KMS-11 (cell line): ENCODE measurements around the gene SLC36A2.
A peak's percentile ranks its signal among the peaks of the same experiment; 100 is the strongest.

Experiments
- H2AFZ ChIP-seq: fragments of 200-600 bp; sonication (generic); 2 replicates; pipeline ENCODE4 v1.6.1; 2016; ENCODE audit warnings: antibody characterized with exemption, mixed run types, low read depth
- H3K27ac ChIP-seq: fragments of 200-600 bp; sonication (generic); 2 replicates; pipeline ENCODE4 v1.6.1; 2016; ENCODE audit warnings: mild to moderate bottlenecking, mixed run types
- H3K27me3 ChIP-seq: fragments of 200-600 bp; sonication (generic); 2 replicates; pipeline ENCODE4 v1.6.1; 2017; ENCODE audit warnings: mild to moderate bottlenecking, low read depth, mixed run types, moderate library complexity; ENCODE audit not compliant: insufficient read depth
- H3K36me3 ChIP-seq: fragments of 200-600 bp; sonication (generic); 2 replicates; pipeline ENCODE4 v1.6.1; 2017; ENCODE audit warnings: mild to moderate bottlenecking, mixed run types; ENCODE audit not compliant: insufficient read depth
- H3K4me1 ChIP-seq: fragments of 200-600 bp; sonication (generic); 2 replicates; pipeline ENCODE4 v1.6.1; 2016; ENCODE audit warnings: mild to moderate bottlenecking, low read depth, mixed run types; ENCODE audit not compliant: poor library complexity, severe bottlenecking
- H3K4me2 ChIP-seq: fragments of 200-600 bp; sonication (generic); 2 replicates; pipeline ENCODE4 v1.7.0; 2016; ENCODE audit warnings: mild to moderate bottlenecking, mixed run types
- H3K4me3 ChIP-seq: fragments of 200-600 bp; sonication (generic); IDR thresholded peaks from 2 replicates; pipeline ENCODE4 v1.6.1; 2017; ENCODE audit warnings: low read depth, low read length, mixed read lengths; ENCODE audit not compliant: insufficient read depth
- H3K79me2 ChIP-seq: fragments of 200-600 bp; sonication (generic); 2 replicates; pipeline ENCODE4 v1.6.1; 2016; ENCODE audit warnings: low read depth, mixed run types; ENCODE audit not compliant: insufficient read depth
- H3K9ac ChIP-seq: fragments of 200-600 bp; sonication (generic); 2 replicates; pipeline ENCODE4 v1.6.1; 2016; ENCODE audit warnings: mild to moderate bottlenecking, mixed run types
- H4K20me1 ChIP-seq: fragments of 200-600 bp; sonication (generic); 2 replicates; pipeline ENCODE4 v1.6.1; 2016; ENCODE audit warnings: mild to moderate bottlenecking, mixed run types; ENCODE audit not compliant: insufficient read depth
- TF ChIP-seq, protein P1 (sequence below): fragments of 200-600 bp; sonication (generic); conservative IDR thresholded peaks from 2 replicates; pipeline ENCODE4 v1.6.1; 2017; ENCODE audit warnings: low read depth, mild to moderate bottlenecking, antibody characterized with exemption, low read length, moderate library complexity, mixed read lengths

Gene SLC36A2

GRCh38 chr5:151318850-151319732 is 28.3 kb downstream of the SLC36A2 start:
- TF ChIP-seq, protein P1, sequence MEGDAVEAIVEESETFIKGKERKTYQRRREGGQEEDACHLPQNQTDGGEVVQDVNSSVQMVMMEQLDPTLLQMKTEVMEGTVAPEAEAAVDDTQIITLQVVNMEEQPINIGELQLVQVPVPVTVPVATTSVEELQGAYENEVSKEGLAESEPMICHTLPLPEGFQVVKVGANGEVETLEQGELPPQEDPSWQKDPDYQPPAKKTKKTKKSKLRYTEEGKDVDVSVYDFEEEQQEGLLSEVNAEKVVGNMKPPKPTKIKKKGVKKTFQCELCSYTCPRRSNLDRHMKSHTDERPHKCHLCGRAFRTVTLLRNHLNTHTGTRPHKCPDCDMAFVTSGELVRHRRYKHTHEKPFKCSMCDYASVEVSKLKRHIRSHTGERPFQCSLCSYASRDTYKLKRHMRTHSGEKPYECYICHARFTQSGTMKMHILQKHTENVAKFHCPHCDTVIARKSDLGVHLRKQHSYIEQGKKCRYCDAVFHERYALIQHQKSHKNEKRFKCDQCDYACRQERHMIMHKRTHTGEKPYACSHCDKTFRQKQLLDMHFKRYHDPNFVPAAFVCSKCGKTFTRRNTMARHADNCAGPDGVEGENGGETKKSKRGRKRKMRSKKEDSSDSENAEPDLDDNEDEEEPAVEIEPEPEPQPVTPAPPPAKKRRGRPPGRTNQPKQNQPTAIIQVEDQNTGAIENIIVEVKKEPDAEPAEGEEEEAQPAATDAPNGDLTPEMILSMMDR = no peak
- H3K4me1 ChIP-seq = no peaks in the 10 kb centered on the region
- H3K36me3 ChIP-seq = no peaks in the 10 kb centered on the region
- H3K4me2 ChIP-seq = no peak overlapping the region
- H3K4me3 ChIP-seq = no peak overlapping the region
- no peak overlapping the region for H3K27ac ChIP-seq
- H4K20me1 ChIP-seq = no peaks in the 10 kb centered on the region
- H3K9ac ChIP-seq = no peak overlapping the region
- H3K27me3 ChIP-seq = no peaks in the 10 kb centered on the region
- no peaks in the 10 kb centered on the region for H3K79me2 ChIP-seq
- no peak overlapping the region for H2AFZ ChIP-seq

GRCh38 chr5:151317871-151318270 is 29.5 kb downstream of the SLC36A2 start:
- no peak overlapping the region for H3K4me3 ChIP-seq
- TF ChIP-seq, protein P1 = no peak
- no peaks in the 10 kb centered on the region for H3K36me3 ChIP-seq
- H4K20me1 ChIP-seq = no peaks in the 10 kb centered on the region
- no peaks in the 10 kb centered on the region for H3K4me1 ChIP-seq
- H3K4me2 ChIP-seq = no peak overlapping the region
- no peaks in the 10 kb centered on the region for H3K79me2 ChIP-seq
- H3K9ac ChIP-seq = no peak overlapping the region
- H3K27me3 ChIP-seq = no peaks in the 10 kb centered on the region
- H3K27ac ChIP-seq = no peak overlapping the region
- no peak overlapping the region for H2AFZ ChIP-seq

GRCh38 chr5:151315998-151316597 is 31.3 kb downstream of the SLC36A2 start:
- Histone ChIP-seq H3K36me3 (no peaks in the 10 kb centered on the region), H3K4me2 (no peak overlapping the region), H3K27me3 (no peaks in the 10 kb centered on the region), H2AFZ (no peak overlapping the region), H3K79me2 (no peaks in the 10 kb centered on the region), H3K4me1 (no peaks in the 10 kb centered on the region), H3K9ac (no peak overlapping the region), H3K27ac (no peak overlapping the region), H4K20me1 (no peaks in the 10 kb centered on the region), H3K4me3 (no peak overlapping the region)
- TF ChIP-seq, protein P1 = peak; percentile 84

DNA sequence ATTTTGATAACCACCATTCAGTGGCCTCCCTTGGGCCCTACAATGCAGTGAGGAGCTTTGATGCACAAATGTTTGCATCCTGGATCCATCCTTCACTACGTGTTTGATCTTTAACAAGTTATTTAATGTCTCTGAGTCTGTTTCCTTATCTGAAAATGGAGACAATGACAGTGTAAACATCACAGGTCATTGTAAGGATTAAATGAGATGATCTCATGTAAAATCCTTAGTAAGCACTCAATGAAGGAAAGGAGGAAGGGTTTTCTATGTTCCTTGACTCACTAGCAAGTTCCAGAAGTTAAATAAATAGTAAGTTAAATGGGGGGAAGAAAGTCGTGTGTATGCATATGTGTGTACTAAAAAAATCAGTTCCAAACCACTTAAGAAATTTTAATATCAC is 34.0 kb downstream of the SLC36A2 start:
- no peaks in the 10 kb centered on the region for H3K27me3 ChIP-seq
- no peaks in the 10 kb centered on the region for H4K20me1 ChIP-seq
- H3K9ac ChIP-seq = no peak overlapping the region
- no peak overlapping the region for H3K4me3 ChIP-seq
- no peaks in the 10 kb centered on the region for H3K4me1 ChIP-seq
- no peaks in the 10 kb centered on the region for H3K79me2 ChIP-seq
- no peaks in the 10 kb centered on the region for H3K36me3 ChIP-seq
- H2AFZ ChIP-seq = no peak overlapping the region
- TF ChIP-seq, protein P1 = no peak
- no peak overlapping the region for H3K4me2 ChIP-seq
- no peak overlapping the region for H3K27ac ChIP-seq
